MCF 10A (cell line): ENCODE data around the gene DNAJB5. TPM values are rescaled to one million over a fixed set of nuclear protein-coding genes. Genes with fewer than 3 reads are reported as not detected.

ENCODE experiments used
- BruUV-seq: library from RNA; stranded (reverse); fragments of 400-500 nt; replicated peaks from 2 replicates; lab custom pipeline; 2021; lab: Mats Ljungman, UMichigan
- CTCF ChIA-PET: fragments of 300-600 bp; sonication (Branson Sonifier 250); formaldehyde crosslinking; extraction: SDS; loops from one replicate; lab custom pipeline; 2021; ENCODE audit warnings: antibody characterized with exemption, inconsistent platforms; lab: Yijun Ruan, JAX
- POLR2A ChIA-PET: fragments of 300-600, 350-650 bp; sonication (Branson Sonifier 250); formaldehyde crosslinking; extraction: SDS; loops from one replicate; lab custom pipeline; 2020; ENCODE audit warnings: antibody characterized with exemption, inconsistent platforms; lab: Yijun Ruan, JAX
- DNase-seq: peaks from one replicate; pipeline ENCODE4 v3.0.0-alpha.2; 2018; ENCODE audit not compliant: unreplicated experiment
- H3K27ac Mint-ChIP-seq: one replicate; pipeline ENCODE4 v1.8.0; 2022; ENCODE audit warnings: mild to moderate bottlenecking, low read depth, mixed read lengths; ENCODE audit not compliant: unreplicated experiment
- H3K27me3 Mint-ChIP-seq: one replicate; pipeline ENCODE4 v1.8.0; 2022; ENCODE audit warnings: mixed read lengths; ENCODE audit not compliant: insufficient read depth, unreplicated experiment
- H3K36me3 Mint-ChIP-seq: one replicate; pipeline ENCODE4 v1.8.0; 2022; ENCODE audit warnings: mild to moderate bottlenecking, moderate library complexity, mixed read lengths; ENCODE audit not compliant: insufficient read depth, unreplicated experiment
- H3K4me1 Mint-ChIP-seq: one replicate; pipeline ENCODE4 v1.8.0; 2022; ENCODE audit warnings: mixed read lengths; ENCODE audit not compliant: insufficient read depth, unreplicated experiment
- H3K4me3 Mint-ChIP-seq: one replicate; pipeline ENCODE4 v1.8.0; 2022; ENCODE audit warnings: mild to moderate bottlenecking, moderate library complexity, mixed read lengths; ENCODE audit not compliant: unreplicated experiment
- H3K9me3 Mint-ChIP-seq: one replicate; pipeline ENCODE4 v1.8.0; 2022; ENCODE audit warnings: mixed read lengths; ENCODE audit not compliant: unreplicated experiment
- intact Hi-C: fragments of 100-400 bp; cut with micrococcal nuclease; formaldehyde crosslinking; loops from 2 replicates; pipeline ENCODE4 v1.14.1; 2022
- total RNA-seq: library from RNA; stranded (reverse); gene quantifications from 2 replicates; pipeline ENCODE4 v1.2.3, GENCODE V29; 2022
- TF ChIP-seq, protein P1 (sequence below): fragments of 200-600 bp; IDR thresholded peaks from one replicate; pipeline ENCODE4 v1.8.0; 2022; ENCODE audit warnings: antibody characterized with exemption, mild to moderate bottlenecking; ENCODE audit not compliant: unreplicated experiment

DNAJB5 gene
- total RNA-seq, 1 experiment from 2014 or later, result 2.2 TPM

DNA sequence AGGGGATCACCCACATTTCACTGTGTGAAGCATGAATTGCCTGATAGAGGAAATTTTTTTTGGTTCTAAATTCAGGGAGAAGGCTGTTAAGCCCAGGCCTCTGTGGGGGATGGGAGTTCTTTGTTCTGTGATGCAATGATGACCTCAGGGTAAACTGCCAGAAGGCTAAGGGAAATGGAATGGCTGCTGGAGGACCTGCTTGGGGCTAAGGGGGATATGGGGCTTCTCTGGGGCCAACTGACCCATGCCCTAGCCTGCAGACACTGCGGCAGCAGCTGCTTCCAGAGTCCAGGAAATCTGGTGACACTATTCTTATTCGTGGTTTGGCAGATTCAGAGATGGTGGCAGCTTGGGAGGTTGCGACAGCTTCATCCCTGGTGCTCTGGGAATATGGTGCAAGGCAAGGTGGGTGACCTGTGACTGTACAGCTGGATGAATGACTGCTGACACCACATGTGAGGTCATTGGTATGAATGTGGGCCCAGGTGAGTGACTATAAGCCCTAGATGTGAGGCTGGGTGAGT is 52.6 kb downstream of the DNAJB5 start:
- H3K36me3 Mint-ChIP-seq, result peaks cover 5% of the 10 kb centered on the region
- intact Hi-C loops, result no loop called here
- no peak overlapping the region for H3K4me3 Mint-ChIP-seq
- H3K4me1 Mint-ChIP-seq, result peaks cover 16% of the 10 kb centered on the region
- BruUV-seq, result no TSS peak
- DNase-seq, result peak; percentile 51
- no peaks in the 10 kb centered on the region for H3K27me3 Mint-ChIP-seq
- TF ChIP-seq, protein P1, sequence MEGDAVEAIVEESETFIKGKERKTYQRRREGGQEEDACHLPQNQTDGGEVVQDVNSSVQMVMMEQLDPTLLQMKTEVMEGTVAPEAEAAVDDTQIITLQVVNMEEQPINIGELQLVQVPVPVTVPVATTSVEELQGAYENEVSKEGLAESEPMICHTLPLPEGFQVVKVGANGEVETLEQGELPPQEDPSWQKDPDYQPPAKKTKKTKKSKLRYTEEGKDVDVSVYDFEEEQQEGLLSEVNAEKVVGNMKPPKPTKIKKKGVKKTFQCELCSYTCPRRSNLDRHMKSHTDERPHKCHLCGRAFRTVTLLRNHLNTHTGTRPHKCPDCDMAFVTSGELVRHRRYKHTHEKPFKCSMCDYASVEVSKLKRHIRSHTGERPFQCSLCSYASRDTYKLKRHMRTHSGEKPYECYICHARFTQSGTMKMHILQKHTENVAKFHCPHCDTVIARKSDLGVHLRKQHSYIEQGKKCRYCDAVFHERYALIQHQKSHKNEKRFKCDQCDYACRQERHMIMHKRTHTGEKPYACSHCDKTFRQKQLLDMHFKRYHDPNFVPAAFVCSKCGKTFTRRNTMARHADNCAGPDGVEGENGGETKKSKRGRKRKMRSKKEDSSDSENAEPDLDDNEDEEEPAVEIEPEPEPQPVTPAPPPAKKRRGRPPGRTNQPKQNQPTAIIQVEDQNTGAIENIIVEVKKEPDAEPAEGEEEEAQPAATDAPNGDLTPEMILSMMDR, result no peak
- ChIA-PET CTCF (interaction anchor here (1.2 to 3.7 kb wide), 3 partner anchors 9 to 142 kb away, joined by 4 to 17 read pairs (median 12); no protein-coding TSS in a partner anchor), POLR2A (interaction anchor here (0.7 to 3.7 kb wide), 5 partner anchors 10 to 38 kb away, joined by 3 to 29 read pairs (median 3); no protein-coding TSS in a partner anchor)
- no peaks in the 10 kb centered on the region for H3K9me3 Mint-ChIP-seq
- H3K27ac Mint-ChIP-seq, result no peak overlapping the region

DNA sequence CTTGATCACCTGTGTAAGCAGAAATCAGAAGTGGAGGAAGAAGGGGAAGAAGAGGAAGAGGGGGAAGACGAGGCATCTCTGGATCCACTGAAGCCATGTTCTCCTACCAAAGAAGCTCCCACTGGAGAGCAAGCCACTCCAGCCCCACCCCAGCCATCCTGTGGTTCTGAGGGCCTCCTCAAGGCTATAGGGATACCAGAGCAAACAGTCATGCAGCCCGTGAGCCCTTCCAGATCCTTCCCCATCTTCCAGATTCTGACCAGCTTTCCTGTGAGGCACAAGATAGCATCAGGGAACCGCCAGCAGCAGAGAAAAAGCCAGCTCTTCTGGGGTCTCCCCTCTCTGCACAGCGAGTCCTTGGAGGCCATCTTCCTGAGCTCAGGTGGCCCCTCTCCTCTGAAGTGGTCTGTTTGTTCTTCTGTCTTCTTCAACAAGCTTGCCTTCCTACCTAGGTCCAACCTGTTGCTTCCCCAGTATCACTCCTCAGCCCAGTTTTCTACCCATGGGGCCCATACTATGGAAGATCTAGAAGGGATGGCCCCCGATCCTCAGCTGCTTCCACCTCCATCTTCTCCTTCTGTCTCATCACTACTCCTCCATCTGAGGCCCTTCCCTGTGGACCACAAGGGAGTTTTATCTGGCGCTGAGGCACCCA is 53.5 kb downstream of the DNAJB5 start:
- Mint-ChIP-seq H3K27me3 (no peaks in the 10 kb centered on the region), H3K36me3 (peaks cover 2% of the 10 kb centered on the region), H3K4me3 (no peak overlapping the region), H3K4me1 (peaks cover 16% of the 10 kb centered on the region), H3K27ac (no peak overlapping the region), H3K9me3 (no peaks in the 10 kb centered on the region)
- intact Hi-C loops, result no loop called here
- TF ChIP-seq, protein P1, result no peak
- POLR2A ChIA-PET, result interaction anchor here (0.6 to 3.7 kb wide), 4 partner anchors 9 to 33 kb away, joined by 3 to 29 read pairs (median 4); no protein-coding TSS in a partner anchor
- CTCF ChIA-PET, result interaction anchor here (0.6 to 3.7 kb wide), 4 partner anchors 9 to 154 kb away, joined by 3 to 17 read pairs (median 8); no protein-coding TSS in a partner anchor
- BruUV-seq, result no TSS peak
- no peak for DNase-seq

DNA sequence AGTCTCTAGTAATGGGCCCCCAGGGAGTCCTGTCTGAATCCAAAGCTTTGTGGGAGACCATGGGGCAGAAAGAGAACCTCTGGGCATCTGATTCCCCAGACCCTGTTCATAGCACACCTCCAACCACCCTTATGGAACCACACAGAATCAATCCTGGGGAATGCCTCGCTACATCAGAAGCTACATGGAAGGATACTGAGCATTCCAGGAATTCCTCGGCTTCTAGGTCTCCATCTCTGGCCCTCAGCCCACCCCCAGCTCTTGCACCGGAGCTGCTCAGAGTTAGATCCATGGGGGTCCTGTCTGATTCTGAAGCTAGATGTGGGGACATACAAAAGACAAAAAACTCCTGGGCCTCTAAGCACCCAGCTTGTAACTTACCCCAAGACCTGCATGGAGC is 54.5 kb downstream of the DNAJB5 start:
- no TSS peak for BruUV-seq
- no peak overlapping the region for H3K27ac Mint-ChIP-seq
- no peak overlapping the region for H3K4me3 Mint-ChIP-seq
- peaks cover 10% of the 10 kb centered on the region for H3K36me3 Mint-ChIP-seq
- intact Hi-C loops, result no loop called here
- peaks cover 16% of the 10 kb centered on the region for H3K4me1 Mint-ChIP-seq
- POLR2A ChIA-PET, result no interaction called here
- H3K27me3 Mint-ChIP-seq, result no peaks in the 10 kb centered on the region
- CTCF ChIA-PET, result interaction anchor here (0.6 to 2.3 kb wide), 3 partner anchors 53 to 692 kb away, joined by 3 to 12 read pairs (median 3); no protein-coding TSS in a partner anchor
- TF ChIP-seq, protein P1, result no peak
- no peaks in the 10 kb centered on the region for H3K9me3 Mint-ChIP-seq
- DNase-seq, result no peak

Other genes starting within 250 kb of the DNAJB5 start
- not detected in 2 replicates for gene PHF24, start 31.5 kb upstream of the DNAJB5 start, total RNA-seq
- gene VCP, start 82.9 kb downstream of the DNAJB5 start, total RNA-seq, result 146 and 156 TPM in 2 replicates
- gene FANCG, start 90.2 kb downstream of the DNAJB5 start, total RNA-seq, result 20.2 and 21.2 TPM in 2 replicates
- 34.8 and 39.2 TPM in 2 replicates for gene PIGO, start 106.8 kb downstream of the DNAJB5 start, total RNA-seq
- 203 and 209 TPM in 2 replicates for gene STOML2, start 113.4 kb downstream of the DNAJB5 start, total RNA-seq
- 26.0 and 36.2 TPM in 2 replicates for gene ATOSB, start 126.1 kb downstream of the DNAJB5 start, total RNA-seq
- gene UNC13B, start 172.3 kb downstream of the DNAJB5 start, total RNA-seq, result 20.6 and 22.9 TPM in 2 replicates